Mammary epithelial cell (primary cell): ENCODE results near the gene ARHGEF28.

Experiments used
- EZH2 ChIP-seq: IDR thresholded peaks from 2 replicates; pipeline ENCODE4 v1.6.1; 2012; ENCODE audit warnings: low read length, inconsistent platforms, borderline replicate concordance
- TF ChIP-seq, protein P1 (sequence below), 2 donors: IDR thresholded peaks in 1 of 2; conservative IDR thresholded peaks in 1 of 2; 2 replicates each; pipeline ENCODE4 v1.5.1; 2011 to 2012; ENCODE audit warnings: inconsistent platforms in 2 of 2, low read length in 2 of 2, mild to moderate bottlenecking in 2 of 2, control low read depth in 1 of 2, low read depth in 1 of 2; ENCODE audit not compliant: insufficient read depth in 1 of 2; ENCODE audit errors: extremely low read depth in 1 of 2

DNA sequence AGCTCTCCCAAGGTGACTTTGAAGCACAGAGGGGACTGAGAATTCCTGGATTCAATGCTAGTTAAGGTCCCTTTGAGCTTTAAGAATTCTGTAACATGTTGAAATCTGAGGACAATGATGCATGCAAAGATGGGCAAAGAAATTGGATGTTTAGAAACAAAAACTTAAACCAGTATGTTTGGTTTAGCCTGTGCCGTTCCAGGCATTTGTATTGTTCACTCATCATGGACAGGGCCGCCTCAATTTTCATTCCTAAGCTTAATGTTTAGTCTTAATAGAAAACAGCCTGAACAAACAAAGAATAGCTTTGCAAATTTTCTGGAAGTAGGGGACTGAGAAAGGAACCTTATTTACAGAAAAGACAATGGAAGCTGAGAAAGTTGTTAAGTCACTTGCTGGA, 267.8 kb downstream of the ARHGEF28 start:
- TF ChIP-seq, protein P1, sequence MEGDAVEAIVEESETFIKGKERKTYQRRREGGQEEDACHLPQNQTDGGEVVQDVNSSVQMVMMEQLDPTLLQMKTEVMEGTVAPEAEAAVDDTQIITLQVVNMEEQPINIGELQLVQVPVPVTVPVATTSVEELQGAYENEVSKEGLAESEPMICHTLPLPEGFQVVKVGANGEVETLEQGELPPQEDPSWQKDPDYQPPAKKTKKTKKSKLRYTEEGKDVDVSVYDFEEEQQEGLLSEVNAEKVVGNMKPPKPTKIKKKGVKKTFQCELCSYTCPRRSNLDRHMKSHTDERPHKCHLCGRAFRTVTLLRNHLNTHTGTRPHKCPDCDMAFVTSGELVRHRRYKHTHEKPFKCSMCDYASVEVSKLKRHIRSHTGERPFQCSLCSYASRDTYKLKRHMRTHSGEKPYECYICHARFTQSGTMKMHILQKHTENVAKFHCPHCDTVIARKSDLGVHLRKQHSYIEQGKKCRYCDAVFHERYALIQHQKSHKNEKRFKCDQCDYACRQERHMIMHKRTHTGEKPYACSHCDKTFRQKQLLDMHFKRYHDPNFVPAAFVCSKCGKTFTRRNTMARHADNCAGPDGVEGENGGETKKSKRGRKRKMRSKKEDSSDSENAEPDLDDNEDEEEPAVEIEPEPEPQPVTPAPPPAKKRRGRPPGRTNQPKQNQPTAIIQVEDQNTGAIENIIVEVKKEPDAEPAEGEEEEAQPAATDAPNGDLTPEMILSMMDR (conservative IDR thresholded peaks at IDR 0.05 in 1 of 2, IDR thresholded peaks at IDR 0.05 in 1 of 2; ENCODE audit: extremely low read depth in 1 of 2, insufficient read depth in 1 of 2, low read depth in 1 of 2, low read length in 2 of 2), result no peak
- no peak for TF ChIP-seq EZH2
